Measurements from ENCODE around the gene ZSWIM8.

GRCh38 chr10:73780966-73781365, 4.4 kb upstream of the ZSWIM8 start:
- TF ChIP-seq CTCF (IDR thresholded peaks at IDR 0.05; ENCODE audit: poor library complexity) (no peak), EZH2 (IDR thresholded peaks at IDR 0.05; ENCODE audit: borderline replicate concordance) (no peak)

Data from hepatocyte (in vitro differentiated cells).